HepG2 (cell line): ENCODE measurements around the gene SLC5A10. TPM values are rescaled to one million over a fixed set of nuclear protein-coding genes. Genes with fewer than 3 reads are reported as not detected.

ENCODE experiments used
- CREM ChIP-seq, 2 experiments: sonication (generic) in 1 of 2; formaldehyde crosslinking in 1 of 2; IDR thresholded peaks; 2 replicates each; pipeline versions ENCODE4 v1.4.0 to v1.6.1; 2016 to 2020; ENCODE audit warnings: antibody characterized with exemption in 1 of 2, mild to moderate bottlenecking in 1 of 2, missing genetic modification reagents in 1 of 2
- EHMT2 ChIP-seq: fragments of 200-600 bp; sonication (generic); IDR thresholded peaks from 2 replicates; pipeline ENCODE4 v1.7.0; 2017; ENCODE audit warnings: antibody characterized with exemption, low read depth, low read length, borderline replicate concordance
- FOXJ3 ChIP-seq: sonication (generic); formaldehyde crosslinking; IDR thresholded peaks from 2 replicates; pipeline ENCODE4 v1.4.0; 2020; ENCODE audit warnings: missing genetic modification reagents, mild to moderate bottlenecking, borderline replicate concordance
- HNRNPH1 ChIP-seq: fragments of 200-400 bp; formaldehyde crosslinking; optimal IDR thresholded peaks from 2 replicates; pipeline ENCODE3; 2017; ENCODE audit warnings: mild to moderate bottlenecking, low read depth, low read length
- HOXA5 ChIP-seq: sonication (generic); formaldehyde crosslinking; IDR thresholded peaks from 2 replicates; pipeline ENCODE4 v1.4.0; 2020; ENCODE audit warnings: missing genetic modification reagents
- KDM2A ChIP-seq: sonication (generic); formaldehyde crosslinking; IDR thresholded peaks from 2 replicates; pipeline ENCODE4 v1.4.0; 2020; ENCODE audit warnings: low read depth, missing genetic modification reagents, borderline replicate concordance
- MTF2 ChIP-seq: sonication (generic); formaldehyde crosslinking; IDR thresholded peaks from 2 replicates; pipeline ENCODE4 v1.5.0; 2020; ENCODE audit warnings: missing genetic modification reagents, borderline replicate concordance
- ONECUT2 ChIP-seq: sonication (generic); formaldehyde crosslinking; IDR thresholded peaks from 2 replicates; pipeline ENCODE4 v1.4.0; 2020; ENCODE audit warnings: missing genetic modification reagents
- PCBP2 ChIP-seq: fragments of 200-400 bp; formaldehyde crosslinking; optimal IDR thresholded peaks from 2 replicates; pipeline ENCODE3; 2018; ENCODE audit warnings: low read length, low read depth; ENCODE audit not compliant: poor library complexity, severe bottlenecking
- RBM22 ChIP-seq: fragments of 200-400 bp; formaldehyde crosslinking; optimal IDR thresholded peaks from 2 replicates; pipeline ENCODE3; 2017; ENCODE audit warnings: mild to moderate bottlenecking, low read length, moderate library complexity
- SP1 ChIP-seq, 2 experiments: fragments of 450-650 bp in 1 of 2; sonication (generic) in 1 of 2; formaldehyde crosslinking in 1 of 2; IDR thresholded peaks; 2 replicates each; pipeline versions ENCODE4 v1.4.0 to v1.6.1; 2016 to 2020; ENCODE audit warnings: missing genetic modification reagents in 1 of 2
- SP4 ChIP-seq: sonication (generic); formaldehyde crosslinking; IDR thresholded peaks from 2 replicates; pipeline ENCODE4 v1.8.1; 2023; ENCODE audit warnings: mild to moderate bottlenecking, missing genetic modification reagents
- USF2 ChIP-seq, 2 experiments: sonication (generic) in 1 of 2; formaldehyde crosslinking in 1 of 2; IDR thresholded peaks; 2 replicates each; pipeline versions ENCODE4 v1.5.1 to v1.6.1; 2011 to 2020; ENCODE audit warnings: borderline replicate concordance in 1 of 2, low read depth in 1 of 2, low read length in 1 of 2, mild to moderate bottlenecking in 1 of 2, missing genetic modification reagents in 1 of 2, moderate library complexity in 1 of 2
- ZNF333 ChIP-seq: sonication (generic); formaldehyde crosslinking; IDR thresholded peaks from 2 replicates; pipeline ENCODE4 v1.4.0; 2020; ENCODE audit warnings: mild to moderate bottlenecking, missing genetic modification reagents, borderline replicate concordance
- ZNF33A ChIP-seq: sonication (generic); formaldehyde crosslinking; IDR thresholded peaks from 2 replicates; pipeline ENCODE4 v1.5.1; 2020; ENCODE audit warnings: missing genetic modification reagents, mild to moderate bottlenecking, moderate library complexity, borderline replicate concordance
- ZNF547 ChIP-seq: sonication (generic); formaldehyde crosslinking; IDR thresholded peaks from 2 replicates; pipeline ENCODE4 v1.5.1; 2020; ENCODE audit warnings: mild to moderate bottlenecking, missing genetic modification reagents
- ZNF562 ChIP-seq: sonication (generic); formaldehyde crosslinking; IDR thresholded peaks from 2 replicates; pipeline ENCODE4 v1.8.0; 2022; ENCODE audit warnings: missing genetic modification reagents, borderline replicate concordance
- ZNF720 ChIP-seq: sonication (generic); formaldehyde crosslinking; IDR thresholded peaks from 2 replicates; pipeline ENCODE4 v1.4.0; 2020; ENCODE audit warnings: missing genetic modification reagents
- ZNF749 ChIP-seq: sonication (generic); formaldehyde crosslinking; IDR thresholded peaks from 2 replicates; pipeline ENCODE4 v1.8.0; 2022; ENCODE audit warnings: mild to moderate bottlenecking, missing genetic modification reagents, moderate library complexity, borderline replicate concordance
- ZNF781 ChIP-seq: sonication (generic); formaldehyde crosslinking; IDR thresholded peaks from 2 replicates; pipeline ENCODE4 v1.5.1; 2020; ENCODE audit warnings: borderline replicate concordance, mild to moderate bottlenecking, missing genetic modification reagents; ENCODE audit errors: not compliant biosample characterization
- ZSCAN21 ChIP-seq: sonication (generic); formaldehyde crosslinking; IDR thresholded peaks from 2 replicates; pipeline ENCODE4 v1.8.0; 2022; ENCODE audit warnings: mild to moderate bottlenecking, missing genetic modification reagents, moderate library complexity, borderline replicate concordance
- ZSCAN30 ChIP-seq: sonication (generic); formaldehyde crosslinking; IDR thresholded peaks from 2 replicates; pipeline ENCODE4 v1.5.0; 2020; ENCODE audit warnings: mild to moderate bottlenecking, missing genetic modification reagents
- ZSCAN31 ChIP-seq: sonication (generic); formaldehyde crosslinking; IDR thresholded peaks from 2 replicates; pipeline ENCODE4 v1.5.0; 2020; ENCODE audit warnings: low read depth, mild to moderate bottlenecking, missing genetic modification reagents
- polyA plus RNA-seq, 8 experiments: library from polyadenylated mRNA; depleted of rRNA in 3 of 8; stranded (reverse) in 7 of 8; unstranded in 1 of 8; fragments of >200 nt; fragmentation: Illumina TruSeq in 4 of 8; extraction: Trizol in 4 of 8; gene quantifications; 2 replicates each; pipeline versions ENCODE4 v1.2.1 to v1.2.3, GENCODE V29; 2011 to 2016; ENCODE audit warnings: low read depth in 4 of 8, missing spikeins in 1 of 8, mixed read lengths in 1 of 8; ENCODE audit not compliant: insufficient read depth in 1 of 8
- total RNA-seq, 5 experiments: library from RNA; depleted of rRNA; stranded (reverse); fragments of >200 nt; fragmentation: Illumina TruSeq; extraction: Trizol; gene quantifications; 2 replicates each; pipeline ENCODE4 v1.2.3, GENCODE V29; 2016; ENCODE audit warnings: low read depth in 1 of 5
- TF ChIP-seq, protein P1 (sequence below): sonication (generic); formaldehyde crosslinking; IDR thresholded peaks from 2 replicates; pipeline ENCODE4 v1.8.1; 2022; ENCODE audit warnings: mild to moderate bottlenecking, missing genetic modification reagents
- TF ChIP-seq, protein P2 (sequence below): sonication (generic); formaldehyde crosslinking; IDR thresholded peaks from 2 replicates; pipeline ENCODE4 v1.4.0; 2020; ENCODE audit warnings: low read depth, mild to moderate bottlenecking, missing genetic modification reagents

The SLC5A10 gene
- total and polyA plus RNA-seq, 2 of the 13 experiments (the other 11 are each of a cell fraction or from before 2014, with no cell fraction given) = 0.05 TPM; not detected in 1

DNA sequence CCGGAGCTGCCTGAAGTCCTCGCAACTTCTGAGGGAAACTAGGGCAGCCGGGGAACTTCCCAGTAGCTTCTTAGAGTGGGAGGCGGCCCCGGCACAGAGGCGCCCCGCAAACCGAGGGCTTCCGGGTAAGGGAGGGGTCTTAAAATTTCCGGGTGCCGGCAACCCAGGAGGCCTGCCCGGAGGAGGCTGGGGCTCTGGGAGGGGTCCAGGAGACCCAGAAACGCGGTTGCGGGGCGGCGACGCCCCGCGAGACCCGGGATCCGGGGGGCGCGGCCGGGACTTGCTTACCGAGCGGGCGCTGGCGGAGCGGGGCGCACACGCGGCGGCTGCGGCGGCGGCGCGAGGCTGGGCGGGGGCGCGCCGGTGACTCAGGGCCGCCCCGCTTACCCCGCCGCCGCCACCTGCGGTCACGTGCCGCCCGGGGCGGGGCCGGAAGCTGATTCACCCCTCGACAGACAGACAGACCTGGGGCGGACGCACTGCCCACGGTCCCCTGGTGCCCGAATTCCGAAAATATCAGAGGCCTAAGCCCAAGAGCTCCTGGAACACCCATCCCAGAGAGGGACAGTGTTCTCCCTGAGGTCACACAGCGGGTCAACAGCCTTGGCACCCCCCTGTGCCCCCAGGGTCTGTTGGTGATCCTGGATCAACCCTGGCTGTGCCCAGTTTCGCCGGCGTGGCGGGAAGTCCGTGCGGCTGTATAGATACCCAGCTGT, 52.6 kb downstream of the SLC5A10 start, which contains the start of gene FAM83G (continued):
- TF ChIP-seq ZNF333 (CRISPR knock-in tag) = no peak
- TF ChIP-seq EHMT2 = no peak
- TF ChIP-seq, protein P1, sequence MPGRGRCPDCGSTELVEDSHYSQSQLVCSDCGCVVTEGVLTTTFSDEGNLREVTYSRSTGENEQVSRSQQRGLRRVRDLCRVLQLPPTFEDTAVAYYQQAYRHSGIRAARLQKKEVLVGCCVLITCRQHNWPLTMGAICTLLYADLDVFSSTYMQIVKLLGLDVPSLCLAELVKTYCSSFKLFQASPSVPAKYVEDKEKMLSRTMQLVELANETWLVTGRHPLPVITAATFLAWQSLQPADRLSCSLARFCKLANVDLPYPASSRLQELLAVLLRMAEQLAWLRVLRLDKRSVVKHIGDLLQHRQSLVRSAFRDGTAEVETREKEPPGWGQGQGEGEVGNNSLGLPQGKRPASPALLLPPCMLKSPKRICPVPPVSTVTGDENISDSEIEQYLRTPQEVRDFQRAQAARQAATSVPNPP (CRISPR knock-in tag) = no peak
- TF ChIP-seq, protein P2, sequence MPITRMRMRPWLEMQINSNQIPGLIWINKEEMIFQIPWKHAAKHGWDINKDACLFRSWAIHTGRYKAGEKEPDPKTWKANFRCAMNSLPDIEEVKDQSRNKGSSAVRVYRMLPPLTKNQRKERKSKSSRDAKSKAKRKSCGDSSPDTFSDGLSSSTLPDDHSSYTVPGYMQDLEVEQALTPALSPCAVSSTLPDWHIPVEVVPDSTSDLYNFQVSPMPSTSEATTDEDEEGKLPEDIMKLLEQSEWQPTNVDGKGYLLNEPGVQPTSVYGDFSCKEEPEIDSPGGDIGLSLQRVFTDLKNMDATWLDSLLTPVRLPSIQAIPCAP = no peak
- no peak for TF ChIP-seq ZNF33A (CRISPR knock-in tag)
- no peak for TF ChIP-seq HOXA5
- TF ChIP-seq ZNF781 (CRISPR knock-in tag) = no peak
- no peak for TF ChIP-seq ZNF562 (CRISPR knock-in tag)
- no peak for TF ChIP-seq CREM (IDR thresholded peaks at IDR 0.05)
- no peak for TF ChIP-seq CREM (CRISPR knock-in tag; IDR thresholded peaks at IDR 0.05)
- no peak for TF ChIP-seq RBM22
- TF ChIP-seq FOXJ3 (CRISPR knock-in tag) = no peak
- TF ChIP-seq KDM2A (CRISPR knock-in tag) = no peak; the same call in 1 of the 2 replicates
- no peak for TF ChIP-seq SP1 (IDR thresholded peaks at IDR 0.05)
- TF ChIP-seq SP1 (CRISPR knock-in tag; IDR thresholded peaks at IDR 0.05) = no peak
- no peak for TF ChIP-seq HNRNPH1
- no peak for TF ChIP-seq PCBP2
- TF ChIP-seq MTF2 (CRISPR knock-in tag) = no peak
- TF ChIP-seq ZNF547 (CRISPR knock-in tag) = 0 out of 2 replicates have a peak, but pooled peaks have one; percentile 56
- no peak for TF ChIP-seq ONECUT2 (CRISPR knock-in tag)
- no peak for TF ChIP-seq ZNF749 (CRISPR knock-in tag)
- no peak for TF ChIP-seq ZNF720 (CRISPR knock-in tag)
- peak; percentile 30; the same call in 1 of the 2 replicates for TF ChIP-seq SP4
- no peak for TF ChIP-seq ZSCAN21 (CRISPR knock-in tag)
- TF ChIP-seq ZSCAN30 (CRISPR knock-in tag) = no peak
- peak; percentile 82 for TF ChIP-seq USF2 (IDR thresholded peaks at IDR 0.05; ENCODE audit: low read depth, low read length)
- peak; percentile 82; the same call in 1 of the 2 replicates for TF ChIP-seq USF2 (CRISPR knock-in tag; IDR thresholded peaks at IDR 0.05; ENCODE audit: borderline replicate concordance)
- 0 out of 2 replicates have a peak, but pooled peaks have one; percentile 34 for TF ChIP-seq ZSCAN31 (CRISPR knock-in tag)
